ENCODE results near the gene LRP5.
"Not testable (repeated sequence)": the region's sequence is repeated elsewhere in the genome, so short reads cannot be mapped to it uniquely, and the experiment has no call there.

Gene LRP5

GRCh38 chr11:68457898-68458249 lies 145.5 kb downstream of the LRP5 start:
- Histone ChIP-seq H3K4me3 (ENCODE audit: low read length, poor library complexity, severe bottlenecking) (no peak overlapping the region), H3K4me2 (ENCODE audit: low read depth, low read length, poor library complexity, severe bottlenecking) (no peak overlapping the region), H4K20me1 (ENCODE audit: insufficient read depth, low read length, poor library complexity, severe bottlenecking) (peaks cover 19% of the 10 kb centered on the region), H3K27me3 (ENCODE audit: insufficient read depth, low read length, poor library complexity, severe bottlenecking) (no peaks in the 10 kb centered on the region), H3K79me2 (ENCODE audit: insufficient read depth, low read length) (peaks cover 23% of the 10 kb centered on the region), H2AFZ (ENCODE audit: low read length) (no peak overlapping the region), H3K9me2 (replicated peaks; ENCODE audit: low read depth, low read length) (no peaks in the 10 kb centered on the region), H3K4me1 (ENCODE audit: insufficient read depth, low read length, poor library complexity, severe bottlenecking) (peaks cover 15% of the 10 kb centered on the region), H3K9me3 (ENCODE audit: insufficient read depth, low read depth, low read length) (no peaks in the 10 kb centered on the region), H3K9ac (ENCODE audit: low read depth, low read length, poor library complexity, severe bottlenecking) (no peak overlapping the region), H3K36me3 (ENCODE audit: insufficient read depth, low read length) (no peaks in the 10 kb centered on the region), H3F3A (ENCODE audit: low read depth) (no peaks in the 10 kb centered on the region)
- no peak for TF ChIP-seq CTCF (conservative IDR thresholded peaks at IDR 0.05; ENCODE audit: low read length)
- no peak for TF ChIP-seq EZH2phosphoT487 (IDR thresholded peaks at IDR 0.05; ENCODE audit: borderline replicate concordance)

GRCh38 chr11:68458340-68458739 lies 145.9 kb downstream of the LRP5 start:
- H3K27me3 ChIP-seq (ENCODE audit: insufficient read depth, low read length, poor library complexity, severe bottlenecking); H3F3A ChIP-seq (ENCODE audit: low read depth); H3K4me2 ChIP-seq (ENCODE audit: low read depth, low read length, poor library complexity, severe bottlenecking); H2AFZ ChIP-seq (ENCODE audit: low read length); H3K9ac ChIP-seq (ENCODE audit: low read depth, low read length, poor library complexity, severe bottlenecking); H3K9me3 ChIP-seq (ENCODE audit: insufficient read depth, low read depth, low read length); H3K36me3 ChIP-seq (ENCODE audit: insufficient read depth, low read length); H3K9me2 ChIP-seq (replicated peaks; ENCODE audit: low read depth, low read length); H3K4me3 ChIP-seq (ENCODE audit: low read length, poor library complexity, severe bottlenecking): not testable (repeated sequence)
- peaks cover 24% of the 10 kb centered on the region for H4K20me1 ChIP-seq (ENCODE audit: insufficient read depth, low read length, poor library complexity, severe bottlenecking)
- H3K79me2 ChIP-seq (ENCODE audit: insufficient read depth, low read length) = peaks cover 28% of the 10 kb centered on the region
- peaks cover 19% of the 10 kb centered on the region for H3K4me1 ChIP-seq (ENCODE audit: insufficient read depth, low read length, poor library complexity, severe bottlenecking)

GRCh38 chr11:68459886-68460740 lies 147.7 kb downstream of the LRP5 start:
- Histone ChIP-seq H4K20me1 (ENCODE audit: insufficient read depth, low read length, poor library complexity, severe bottlenecking) (peaks cover 41% of the 10 kb centered on the region), H2AFZ (ENCODE audit: low read length) (peak overlapping the region; percentile 94), H3K27me3 (ENCODE audit: insufficient read depth, low read length, poor library complexity, severe bottlenecking) (no peaks in the 10 kb centered on the region), H3K4me1 (ENCODE audit: insufficient read depth, low read length, poor library complexity, severe bottlenecking) (peaks cover 25% of the 10 kb centered on the region), H3K9ac (ENCODE audit: low read depth, low read length, poor library complexity, severe bottlenecking) (peak overlapping the region; percentile 81), H3K36me3 (ENCODE audit: insufficient read depth, low read length) (no peaks in the 10 kb centered on the region), H3F3A (ENCODE audit: low read depth) (no peaks in the 10 kb centered on the region), H3K79me2 (ENCODE audit: insufficient read depth, low read length) (peaks cover 46% of the 10 kb centered on the region), H3K9me3 (ENCODE audit: insufficient read depth, low read depth, low read length) (no peaks in the 10 kb centered on the region), H3K4me2 (ENCODE audit: low read depth, low read length, poor library complexity, severe bottlenecking) (peak overlapping the region; percentile 84), H3K4me3 (ENCODE audit: low read length, poor library complexity, severe bottlenecking) (peak overlapping the region; percentile 95), H3K9me2 (replicated peaks; ENCODE audit: low read depth, low read length) (no peaks in the 10 kb centered on the region)
- TF ChIP-seq EZH2phosphoT487 (IDR thresholded peaks at IDR 0.05; ENCODE audit: borderline replicate concordance) (no peak), CTCF (conservative IDR thresholded peaks at IDR 0.05; ENCODE audit: low read length) (no peak)

Data from Loucy (cell line).